Measurements from ENCODE around the gene BCL3.

Gene BCL3

GRCh38 chr19:44744871-44745332 lies 3.6 kb upstream of the BCL3 start:
- DNase-seq = no peak

- no peak for DNase-seq
Measured at GRCh38 chr19:44745341-44745831, 3.1 kb upstream of the BCL3 start.

GRCh38 chr19:44745887-44746600 lies 2.5 kb upstream of the BCL3 start:
- no peak for DNase-seq

- DNase-seq = no peak
Measured at GRCh38 chr19:44746616-44746945, 1.9 kb upstream of the BCL3 start.

- peak; percentile 74 for DNase-seq
Measured at GRCh38 chr19:44746946-44747738, 1.4 kb upstream of the BCL3 start.

GRCh38 chr19:44747739-44748425 lies 626 bp upstream of the BCL3 start:
- DNase-seq = peak; percentile 31

GRCh38 chr19:44749292-44749691 lies 784 bp downstream of the BCL3 start:
- DNase-seq = no peak

GRCh38 chr19:44749994-44750393 lies 1.5 kb downstream of the BCL3 start:
- no peak for DNase-seq

GRCh38 chr19:44752123-44752815 lies 3.8 kb downstream of the BCL3 start:
- no peak for DNase-seq

- no peak for DNase-seq
Measured at GRCh38 chr19:44752816-44753625, 4.5 kb downstream of the BCL3 start.

- no peak for DNase-seq
Measured at GRCh38 chr19:44753626-44753931, 5.1 kb downstream of the BCL3 start.

- DNase-seq = no peak
Measured at GRCh38 chr19:44753932-44754749, 5.6 kb downstream of the BCL3 start.

GRCh38 chr19:44754750-44755080 lies 6.2 kb downstream of the BCL3 start:
- no peak for DNase-seq

- DNase-seq = no peak
Measured at GRCh38 chr19:44755219-44755618, 6.7 kb downstream of the BCL3 start.

GRCh38 chr19:44756089-44756562 lies 7.6 kb downstream of the BCL3 start:
- DNase-seq = no peak

GRCh38 chr19:44757057-44757734 lies 8.7 kb downstream of the BCL3 start:
- no peak for DNase-seq

- no peak for DNase-seq
Measured at GRCh38 chr19:44757735-44758505, 9.4 kb downstream of the BCL3 start.

- no peak for DNase-seq
Measured at GRCh38 chr19:44758596-44758995, 10.1 kb downstream of the BCL3 start.

GRCh38 chr19:44759083-44759804 lies 10.7 kb downstream of the BCL3 start:
- DNase-seq = no peak
